Measurements from ENCODE around the gene NAA20.

- TF ChIP-seq CTCF (IDR thresholded peaks at IDR 0.05) (no peak), POLR2A (IDR thresholded peaks at IDR 0.05) (no peak)
Measured at GRCh38 chr20:20020908-20021307, 3.7 kb downstream of the NAA20 start.

Data from breast epithelium (tissue), 3 donors.